ENCODE results near the gene C15orf62.

C15orf62 gene

DNA sequence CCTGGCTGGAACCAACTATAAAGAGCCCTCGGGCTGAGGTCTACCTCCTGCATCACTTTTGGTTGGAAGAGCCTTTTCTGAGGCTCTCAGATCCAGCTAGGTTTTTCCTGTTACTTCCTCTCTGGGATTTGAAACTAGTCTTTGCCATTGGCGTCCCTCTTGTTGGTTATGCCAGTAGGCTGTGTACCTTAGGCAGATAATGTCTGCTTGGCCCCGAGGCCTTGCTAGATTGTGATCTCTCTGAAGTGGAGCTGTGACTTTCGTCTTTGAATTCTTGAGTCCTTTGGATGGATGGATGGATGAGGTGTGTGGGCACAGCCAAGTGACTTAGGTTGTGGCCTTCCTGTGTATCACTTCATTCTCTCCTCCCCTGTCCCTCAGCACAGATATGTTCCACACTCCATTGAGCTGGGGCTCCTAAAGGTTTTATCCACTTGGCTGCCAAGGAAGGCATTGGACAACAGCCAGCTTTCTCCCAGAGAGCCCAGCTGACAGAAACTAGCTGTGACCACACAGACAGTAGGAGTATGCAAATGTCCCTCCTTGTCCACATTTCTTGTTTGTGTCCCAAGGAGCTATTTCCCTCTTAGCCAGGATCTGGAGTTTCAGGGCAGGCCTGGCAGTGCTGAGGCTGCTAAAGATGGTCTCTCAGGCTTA lies 45.4 kb downstream of the C15orf62 start:
- no peak for DNase-seq (ENCODE audit: low read depth)

DNA sequence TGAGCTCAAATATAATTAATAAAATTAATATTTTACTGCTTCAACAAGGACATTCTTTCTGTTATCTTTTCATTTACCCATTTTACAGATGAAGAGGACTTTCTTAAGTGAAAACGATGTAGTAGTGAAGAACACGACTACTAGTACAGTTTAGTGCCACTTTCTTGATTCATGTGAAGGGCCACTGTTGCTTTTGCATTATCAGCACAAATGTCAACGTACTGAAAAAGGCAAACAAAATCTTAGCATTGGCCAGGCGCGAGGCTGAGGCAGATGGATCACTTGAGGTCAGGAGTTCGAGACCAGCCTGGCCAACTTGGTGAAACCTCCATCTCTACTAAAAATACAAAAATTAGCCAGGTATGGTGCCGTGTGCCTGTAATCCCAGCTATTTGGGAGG lies 49.3 kb downstream of the C15orf62 start:
- no peak for DNase-seq (ENCODE audit: low read depth)

DNA sequence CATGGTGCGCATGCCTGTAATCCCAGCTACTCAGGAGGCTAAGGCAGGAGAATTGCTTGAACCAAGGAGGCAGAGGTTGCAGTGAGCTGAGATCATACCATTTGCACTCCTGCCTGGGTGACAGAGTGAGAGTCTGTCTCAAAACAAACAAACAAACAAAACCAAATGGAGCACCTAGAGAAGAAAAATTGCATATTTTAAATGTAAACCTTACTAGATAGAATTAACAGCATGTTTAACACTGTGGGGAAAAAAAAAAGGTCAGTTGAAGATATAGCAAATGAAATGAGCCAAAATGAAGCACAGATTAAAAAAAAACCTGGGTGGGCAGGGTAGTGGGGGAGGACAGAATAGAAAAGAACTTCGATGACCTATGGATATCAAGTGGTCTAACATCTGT lies 51.4 kb downstream of the C15orf62 start:
- no peak for DNase-seq (ENCODE audit: low read depth)
